K562 (cell line): Measurements from ENCODE around the gene IGF2BP1. TPM values are rescaled to one million over a fixed set of nuclear protein-coding genes. Genes with fewer than 3 reads are reported as not detected.

ENCODE experiments used
- CHD7 ChIP-seq: fragments of 200-600 bp; sonication (generic); IDR thresholded peaks from one replicate; pipeline ENCODE4 v1.6.1; 2012; ENCODE audit warnings: mild to moderate bottlenecking, low read depth, low read length, inconsistent platforms
- DMBX1 ChIP-seq: fragments of 250-450 bp; sonication (Bioruptor Pico); IDR thresholded peaks from 2 replicates; pipeline ENCODE4 v1.8.0; 2022; ENCODE audit warnings: inconsistent platforms, mild to moderate bottlenecking, moderate library complexity, borderline replicate concordance
- ELF4 ChIP-seq: fragments of 450-650 bp; formaldehyde crosslinking; IDR thresholded peaks from 2 replicates; pipeline ENCODE4 v1.4.0; 2022; ENCODE audit warnings: missing genetic modification characterization
- ELK1 ChIP-seq: sonication (generic); formaldehyde crosslinking; IDR thresholded peaks from 2 replicates; pipeline ENCODE4 v1.8.1; 2022; ENCODE audit warnings: missing genetic modification reagents
- JUN ChIP-seq, 2 experiments: sonication (generic) in 1 of 2; formaldehyde crosslinking in 1 of 2; IDR thresholded peaks; 2 replicates each; pipeline versions ENCODE4 v1.6.1 to v1.8.0; 2012 to 2022; ENCODE audit warnings: borderline replicate concordance in 2 of 2, mild to moderate bottlenecking in 2 of 2, improper control_type of control experiment in 1 of 2, low read depth in 1 of 2, low read length in 1 of 2, missing genetic modification reagents in 1 of 2
- PPARD ChIP-seq: fragments of 250-450 bp; sonication (Bioruptor Pico); IDR thresholded peaks from 2 replicates; pipeline ENCODE4 v1.8.0; 2022; ENCODE audit warnings: inconsistent platforms, mild to moderate bottlenecking, moderate library complexity
- PRDM10 ChIP-seq: fragments of 450-650 bp; IDR thresholded peaks from 2 replicates; pipeline ENCODE4 v1.6.1; 2018; ENCODE audit not compliant: partially characterized antibody
- RFX7 ChIP-seq: fragments of 250-450 bp; sonication (Bioruptor Pico); IDR thresholded peaks from 2 replicates; pipeline ENCODE4 v1.5.1; 2021; ENCODE audit warnings: mild to moderate bottlenecking
- SMAD1 ChIP-seq: fragments of 150-350 bp; IDR thresholded peaks from 2 replicates; pipeline ENCODE4 v1.6.1; 2014; ENCODE audit warnings: low read length, low read depth; ENCODE audit not compliant: partially characterized antibody
- polyA plus RNA-seq, 8 experiments: library from polyadenylated mRNA; depleted of rRNA in 4 of 8; stranded (reverse) in 5 of 8; unstranded in 3 of 8; fragments of >200 nt; fragmentation: Nextera tagmentation in 2 of 8; fragmentation: Illumina TruSeq in 1 of 8; extraction: Ambion mirVana in 2 of 8; extraction: Trizol in 1 of 8; gene quantifications; 2 replicates each; pipeline versions ENCODE4 v1.2.1 to v1.2.3, GENCODE V29; 2011 to 2014; ENCODE audit warnings: inconsistent platforms in 1 of 8, missing spikeins in 1 of 8
- total RNA-seq, 7 experiments: library from RNA; depleted of rRNA in 6 of 7; stranded (reverse); fragments of >200 nt in 6 of 7; fragmentation: Illumina TruSeq in 2 of 7; extraction: Trizol in 2 of 7; gene quantifications; 2 replicates each; pipeline versions ENCODE4 v1.2.1 to v1.2.3, GENCODE V29; 2011 to 2021; ENCODE audit warnings: low replicate concordance in 1 of 7

The IGF2BP1 gene
- total and polyA plus RNA-seq, 9 of the 15 experiments (the other 6 are each of a cell fraction or from before 2014, with no cell fraction given), result 13.0 to 318 (median 53.6) TPM

- TF ChIP-seq CHD7 (no peak), ELK1 (CRISPR knock-in tag) (no peak), RFX7 (CRISPR knock-in tag) (no peak), PRDM10 (peak; percentile 41), ELF4 (CRISPR knock-in tag) (no peak), PPARD (CRISPR knock-in tag) (no peak), JUN (IDR thresholded peaks at IDR 0.05; ENCODE audit: borderline replicate concordance, low read depth, low read length) (no peak), JUN (CRISPR knock-in tag; IDR thresholded peaks at IDR 0.05; ENCODE audit: borderline replicate concordance) (no peak), SMAD1 (no peak), DMBX1 (CRISPR knock-in tag) (no peak)
Observed at GRCh38 chr17:49031965-49032928, 35.1 kb downstream of the IGF2BP1 start (continued).
